BE2C (cell line): ENCODE measurements around the gene RIPK3.

Experiments used
- DNase-seq: peaks from one replicate; pipeline ENCODE4 v3.0.0-alpha.2; 2020
- H3K27me3 ChIP-seq: fragments of 250-450 bp; sonication (Bioruptor Pico); 2 replicates; pipeline ENCODE4 v1.5.1; 2020; ENCODE audit warnings: mild to moderate bottlenecking
- H3K36me3 ChIP-seq: fragments of 250-450 bp; sonication (Bioruptor Pico); 2 replicates; pipeline ENCODE4 v1.5.1; 2020; ENCODE audit warnings: mild to moderate bottlenecking
- H3K4me1 ChIP-seq: fragments of 250-450 bp; sonication (Bioruptor Pico); 2 replicates; pipeline ENCODE4 v1.5.1; 2020
- H3K4me3 ChIP-seq: 2 replicates; pipeline ENCODE4 v1.5.1; 2011; ENCODE audit warnings: low read depth, low read length
- H3K9me3 ChIP-seq: fragments of 250-450 bp; sonication (Bioruptor Pico); 2 replicates; pipeline ENCODE4 v1.5.1; 2020
- TF ChIP-seq, protein P1 (sequence below): IDR thresholded peaks from 2 replicates; pipeline ENCODE4 v1.5.1; 2012; ENCODE audit warnings: mild to moderate bottlenecking, low read depth, low read length

RIPK3 gene

DNA sequence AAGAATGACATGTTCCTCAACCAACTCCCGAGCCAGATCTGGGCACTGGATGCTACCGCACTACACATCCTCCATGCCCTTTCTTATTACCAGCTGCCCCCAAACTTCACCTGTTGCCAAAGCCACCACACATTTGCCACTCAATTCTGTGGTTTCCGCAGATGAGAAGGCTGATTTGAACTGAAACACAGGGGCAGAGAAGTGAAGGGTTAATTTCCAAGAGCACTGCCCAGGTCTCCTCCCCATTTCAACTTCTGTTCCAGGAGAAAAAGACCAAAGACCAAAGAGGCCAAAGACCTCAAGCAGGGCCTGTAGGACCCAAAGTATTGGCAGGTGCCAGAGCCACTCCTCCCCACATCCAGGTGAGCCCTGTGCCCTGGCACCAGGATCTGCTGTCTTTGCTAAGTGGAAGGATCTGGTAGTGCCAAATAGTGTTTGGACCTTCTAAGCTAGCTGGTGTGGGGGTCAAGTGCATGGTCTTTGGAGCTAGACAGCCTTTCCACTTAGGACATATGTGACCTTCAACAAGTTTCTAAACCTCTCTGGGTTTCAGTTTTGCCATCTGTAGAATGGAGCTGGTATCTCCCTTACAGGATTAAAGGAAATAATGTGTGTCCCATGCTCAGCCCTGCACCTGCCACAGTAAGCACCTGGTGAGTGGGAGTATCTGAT is 48.2 kb downstream of the RIPK3 start:
- no peak for DNase-seq
- Histone ChIP-seq H3K4me1 (no peaks in the 10 kb centered on the region), H3K4me3 (no peak overlapping the region), H3K27me3 (no peaks in the 10 kb centered on the region), H3K9me3 (no peaks in the 10 kb centered on the region), H3K36me3 (no peaks in the 10 kb centered on the region)
- TF ChIP-seq, protein P1, sequence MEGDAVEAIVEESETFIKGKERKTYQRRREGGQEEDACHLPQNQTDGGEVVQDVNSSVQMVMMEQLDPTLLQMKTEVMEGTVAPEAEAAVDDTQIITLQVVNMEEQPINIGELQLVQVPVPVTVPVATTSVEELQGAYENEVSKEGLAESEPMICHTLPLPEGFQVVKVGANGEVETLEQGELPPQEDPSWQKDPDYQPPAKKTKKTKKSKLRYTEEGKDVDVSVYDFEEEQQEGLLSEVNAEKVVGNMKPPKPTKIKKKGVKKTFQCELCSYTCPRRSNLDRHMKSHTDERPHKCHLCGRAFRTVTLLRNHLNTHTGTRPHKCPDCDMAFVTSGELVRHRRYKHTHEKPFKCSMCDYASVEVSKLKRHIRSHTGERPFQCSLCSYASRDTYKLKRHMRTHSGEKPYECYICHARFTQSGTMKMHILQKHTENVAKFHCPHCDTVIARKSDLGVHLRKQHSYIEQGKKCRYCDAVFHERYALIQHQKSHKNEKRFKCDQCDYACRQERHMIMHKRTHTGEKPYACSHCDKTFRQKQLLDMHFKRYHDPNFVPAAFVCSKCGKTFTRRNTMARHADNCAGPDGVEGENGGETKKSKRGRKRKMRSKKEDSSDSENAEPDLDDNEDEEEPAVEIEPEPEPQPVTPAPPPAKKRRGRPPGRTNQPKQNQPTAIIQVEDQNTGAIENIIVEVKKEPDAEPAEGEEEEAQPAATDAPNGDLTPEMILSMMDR = no peak

- H3K4me1 ChIP-seq = no peaks in the 10 kb centered on the region
These were observed 49.0 kb downstream of the RIPK3 start for GRCh38 chr14:24290746-24291145.

GRCh38 chr14:24289649-24290280 is 50.0 kb downstream of the RIPK3 start:
- Histone ChIP-seq H3K27me3 (no peaks in the 10 kb centered on the region), H3K9me3 (no peaks in the 10 kb centered on the region), H3K36me3 (no peaks in the 10 kb centered on the region), H3K4me1 (no peaks in the 10 kb centered on the region), H3K4me3 (no peak overlapping the region)
- TF ChIP-seq, protein P1 = no peak
- DNase-seq = no peak

More at GRCh38 chr14:24290746-24291145, 49.0 kb downstream of the RIPK3 start:
- Histone ChIP-seq H3K9me3 (no peaks in the 10 kb centered on the region), H3K36me3 (no peaks in the 10 kb centered on the region), H3K4me3 (no peak overlapping the region), H3K27me3 (no peaks in the 10 kb centered on the region)
- no peak for DNase-seq
- TF ChIP-seq, protein P1 = no peak

- no peak for DNase-seq
- Histone ChIP-seq H3K4me1 (no peaks in the 10 kb centered on the region), H3K27me3 (no peaks in the 10 kb centered on the region), H3K9me3 (no peaks in the 10 kb centered on the region), H3K4me3 (no peak overlapping the region), H3K36me3 (no peaks in the 10 kb centered on the region)
- TF ChIP-seq, protein P1 = no peak
These were observed 52.8 kb downstream of the RIPK3 start for GRCh38 chr14:24286996-24287395.
